Embryonic facial prominence (tissue), 1 donor: ENCODE data around the gene TMEM161B.
"Not testable (repeated sequence)": the region's sequence is repeated elsewhere in the genome, so short reads cannot be mapped to it uniquely, and the experiment has no call there.

Experiments used
- DNase-seq: peaks from one replicate; pipeline ENCODE4 v3.0.0-alpha.2; 2016; ENCODE audit errors: extremely low spot score

TMEM161B gene

GRCh38 chr5:88183255-88183654 lies 85.4 kb downstream of the TMEM161B start:
- no peak for DNase-seq

GRCh38 chr5:88177486-88177885 lies 91.2 kb downstream of the TMEM161B start:
- not testable (repeated sequence) for DNase-seq

GRCh38 chr5:88172847-88173758 lies 95.5 kb downstream of the TMEM161B start:
- no peak for DNase-seq

- no peak for DNase-seq
Measured at GRCh38 chr5:88159591-88159990, 109.1 kb downstream of the TMEM161B start.

GRCh38 chr5:88158056-88158455 lies 110.6 kb downstream of the TMEM161B start:
- no peak for DNase-seq

GRCh38 chr5:88154891-88155290 lies 113.8 kb downstream of the TMEM161B start:
- no peak for DNase-seq

- no peak for DNase-seq
Measured at GRCh38 chr5:88150747-88151146, 117.9 kb downstream of the TMEM161B start.

GRCh38 chr5:88145611-88146467 lies 122.8 kb downstream of the TMEM161B start:
- DNase-seq: no peak

GRCh38 chr5:88145221-88145610 lies 123.4 kb downstream of the TMEM161B start:
- no peak for DNase-seq
